MM.1S (cell line): ENCODE data around the gene SLC4A11.

Experiments
- EZH2 ChIP-seq: fragments of 300-600 bp; sonication (generic); optimal IDR thresholded peaks from 2 replicates; pipeline ENCODE3; 2017; ENCODE audit warnings: low read depth, mild to moderate bottlenecking, antibody characterized with exemption, low read length, mixed read lengths
- EZH2phosphoT487 ChIP-seq: fragments of 300-600 bp; sonication (generic); IDR thresholded peaks from 2 replicates; pipeline ENCODE4 v1.6.1; 2018; ENCODE audit warnings: antibody characterized with exemption, low read length
- TF ChIP-seq, protein P1 (sequence below): fragments of 300-600 bp; sonication (generic); IDR thresholded peaks from 2 replicates; pipeline ENCODE4 v1.5.1; 2016; ENCODE audit warnings: antibody characterized with exemption, low read length, mixed read lengths

DNA sequence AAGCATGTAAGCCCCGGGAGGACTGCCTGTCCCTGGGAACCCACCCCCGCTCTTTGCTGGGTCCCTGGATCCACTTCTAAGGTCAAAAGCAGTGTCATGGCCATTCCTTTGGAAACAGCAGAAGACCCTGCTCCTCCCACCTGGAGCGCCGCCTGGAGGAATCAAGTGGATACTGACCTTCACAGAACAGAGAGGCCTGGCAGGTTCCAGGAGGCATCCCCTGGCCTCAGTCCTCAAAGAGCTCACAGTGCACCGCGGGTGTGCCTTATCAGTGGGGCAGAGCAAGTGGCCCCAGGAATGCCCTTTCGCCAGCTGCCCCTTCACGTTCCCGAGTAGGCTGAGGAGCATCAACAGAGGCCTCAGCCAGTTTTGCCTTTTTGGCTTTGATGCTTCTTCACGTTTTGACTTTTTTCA lies 11.1 kb upstream of the SLC4A11 start:
- TF ChIP-seq EZH2phosphoT487, result no peak
- TF ChIP-seq, protein P1, sequence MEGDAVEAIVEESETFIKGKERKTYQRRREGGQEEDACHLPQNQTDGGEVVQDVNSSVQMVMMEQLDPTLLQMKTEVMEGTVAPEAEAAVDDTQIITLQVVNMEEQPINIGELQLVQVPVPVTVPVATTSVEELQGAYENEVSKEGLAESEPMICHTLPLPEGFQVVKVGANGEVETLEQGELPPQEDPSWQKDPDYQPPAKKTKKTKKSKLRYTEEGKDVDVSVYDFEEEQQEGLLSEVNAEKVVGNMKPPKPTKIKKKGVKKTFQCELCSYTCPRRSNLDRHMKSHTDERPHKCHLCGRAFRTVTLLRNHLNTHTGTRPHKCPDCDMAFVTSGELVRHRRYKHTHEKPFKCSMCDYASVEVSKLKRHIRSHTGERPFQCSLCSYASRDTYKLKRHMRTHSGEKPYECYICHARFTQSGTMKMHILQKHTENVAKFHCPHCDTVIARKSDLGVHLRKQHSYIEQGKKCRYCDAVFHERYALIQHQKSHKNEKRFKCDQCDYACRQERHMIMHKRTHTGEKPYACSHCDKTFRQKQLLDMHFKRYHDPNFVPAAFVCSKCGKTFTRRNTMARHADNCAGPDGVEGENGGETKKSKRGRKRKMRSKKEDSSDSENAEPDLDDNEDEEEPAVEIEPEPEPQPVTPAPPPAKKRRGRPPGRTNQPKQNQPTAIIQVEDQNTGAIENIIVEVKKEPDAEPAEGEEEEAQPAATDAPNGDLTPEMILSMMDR, result peak; percentile 31
- TF ChIP-seq EZH2, result no peak
